ENCODE data around the gene SHISA5.

DNA sequence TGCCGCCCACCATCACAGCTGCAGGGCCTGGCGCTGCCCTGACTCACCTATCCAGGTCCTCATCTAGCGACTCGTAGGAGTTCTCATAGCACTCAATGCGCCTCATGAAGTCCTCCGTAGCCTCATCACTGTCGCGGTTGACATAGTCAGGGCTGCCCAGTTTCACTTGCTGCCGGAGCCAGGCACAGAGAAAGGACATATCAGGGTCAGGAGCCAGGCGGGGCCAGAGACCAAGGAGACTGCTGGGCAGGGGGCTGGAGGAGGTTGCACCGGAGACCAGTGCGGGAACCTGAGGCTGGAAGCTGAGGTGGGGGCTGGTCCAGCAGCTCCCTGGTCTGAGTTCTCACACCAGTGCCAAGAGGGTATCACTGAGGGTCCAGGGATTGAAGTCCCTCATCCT lies 34.5 kb upstream of the SHISA5 start:
- TF ChIP-seq GATA2 (IDR thresholded peaks at IDR 0.05; ENCODE audit: low read depth, low read length) (no peak), GATA3 (IDR thresholded peaks at IDR 0.05; ENCODE audit: low read depth, low read length) (no peak)
